ENCODE data around the gene KRTAP12-3. TPM values are rescaled to one million over a fixed set of nuclear protein-coding genes. Genes with fewer than 3 reads are reported as not detected.

The KRTAP12-3 gene
- polyA plus RNA-seq, 1 donor from 2014 or later: not detected

- Histone ChIP-seq H4K20me1 (ENCODE audit: insufficient read depth) (no peaks in the 10 kb centered on the region), H3K36me3 (ENCODE audit: insufficient read depth, low read length) (no peaks in the 10 kb centered on the region), H3K9me3 (ENCODE audit: low read length) (peaks cover 10% of the 10 kb centered on the region), H3K4me3 (ENCODE audit: low read length) (no peak overlapping the region), H3F3A (ENCODE audit: insufficient read depth, low read length, poor library complexity, severe bottlenecking) (no peaks in the 10 kb centered on the region), H3K9me2 (ENCODE audit: insufficient read depth, low read length) (no peaks in the 10 kb centered on the region), H3K9ac (ENCODE audit: low read length) (no peak overlapping the region), H2AFZ (ENCODE audit: low read depth, low read length) (no peak overlapping the region), H3K27me3 (ENCODE audit: insufficient read depth, low read depth, low read length) (no peaks in the 10 kb centered on the region), H3K27ac (ENCODE audit: low read length) (no peak overlapping the region), H3K79me2 (replicated peaks; ENCODE audit: insufficient read depth, low read length) (no peaks in the 10 kb centered on the region), H3K4me2 (ENCODE audit: low read length) (no peak overlapping the region)
- TF ChIP-seq TAF1 (IDR thresholded peaks at IDR 0.05; ENCODE audit: low read depth) (no peak), EP300 (conservative IDR thresholded peaks at IDR 0.05; ENCODE audit: poor library complexity, severe bottlenecking) (no peak), CTCF (IDR thresholded peaks at IDR 0.05; ENCODE audit: poor library complexity, severe bottlenecking) (no peak), MXI1 (conservative IDR thresholded peaks at IDR 0.05; ENCODE audit: poor library complexity, severe bottlenecking) (no peak), SMC3 (conservative IDR thresholded peaks at IDR 0.05; ENCODE audit: poor library complexity) (no peak), RAD21 (conservative IDR thresholded peaks at IDR 0.05) (no peak), EZH2 (IDR thresholded peaks at IDR 0.05; ENCODE audit: borderline replicate concordance, insufficient read depth, low read length, poor library complexity, severe bottlenecking) (no peak), POLR2AphosphoS5 (IDR thresholded peaks at IDR 0.05) (no peak), REST (IDR thresholded peaks at IDR 0.05; ENCODE audit: borderline replicate concordance) (no peak)
Measured at GRCh38 chr21:44692798-44693512, 35.2 kb downstream of the KRTAP12-3 start.

GRCh38 chr21:44694776-44695175 is 37.0 kb downstream of the KRTAP12-3 start:
- Histone ChIP-seq H3K9me2 (ENCODE audit: insufficient read depth, low read length) (no peaks in the 10 kb centered on the region), H3K27me3 (ENCODE audit: insufficient read depth, low read depth, low read length) (no peaks in the 10 kb centered on the region)
- no peak for TF ChIP-seq EP300 (conservative IDR thresholded peaks at IDR 0.05; ENCODE audit: poor library complexity, severe bottlenecking)
- no peak for TF ChIP-seq TAF1 (IDR thresholded peaks at IDR 0.05; ENCODE audit: low read depth)
- no peak for TF ChIP-seq EZH2 (IDR thresholded peaks at IDR 0.05; ENCODE audit: borderline replicate concordance, insufficient read depth, low read length, poor library complexity, severe bottlenecking)
- no peak for TF ChIP-seq POLR2AphosphoS5 (IDR thresholded peaks at IDR 0.05)
- no peak for TF ChIP-seq SMC3 (conservative IDR thresholded peaks at IDR 0.05; ENCODE audit: poor library complexity)
- TF ChIP-seq CTCF (IDR thresholded peaks at IDR 0.05; ENCODE audit: poor library complexity, severe bottlenecking): no peak
- no peak for TF ChIP-seq RAD21 (conservative IDR thresholded peaks at IDR 0.05)
- no peak for TF ChIP-seq MXI1 (conservative IDR thresholded peaks at IDR 0.05; ENCODE audit: poor library complexity, severe bottlenecking)
- TF ChIP-seq REST (IDR thresholded peaks at IDR 0.05; ENCODE audit: borderline replicate concordance): no peak

More at GRCh38 chr21:44694776-44695175, 37.0 kb downstream of the KRTAP12-3 start:
- no peaks in the 10 kb centered on the region for H3F3A ChIP-seq (ENCODE audit: insufficient read depth, low read length, poor library complexity, severe bottlenecking)
- no peaks in the 10 kb centered on the region for H3K79me2 ChIP-seq (replicated peaks; ENCODE audit: insufficient read depth, low read length)
- no peak overlapping the region for H3K4me2 ChIP-seq (ENCODE audit: low read length)
- no peak overlapping the region for H2AFZ ChIP-seq (ENCODE audit: low read depth, low read length)
- H3K27ac ChIP-seq (ENCODE audit: low read length): no peak overlapping the region
- H3K9ac ChIP-seq (ENCODE audit: low read length): no peak overlapping the region
- H4K20me1 ChIP-seq (ENCODE audit: insufficient read depth): no peaks in the 10 kb centered on the region
- H3K4me3 ChIP-seq (ENCODE audit: low read length): no peak overlapping the region
- no peaks in the 10 kb centered on the region for H3K36me3 ChIP-seq (ENCODE audit: insufficient read depth, low read length)
- peaks cover 10% of the 10 kb centered on the region for H3K9me3 ChIP-seq (ENCODE audit: low read length)

Data from neural cell (in vitro differentiated cells).